Skeletal muscle tissue (tissue), 4 donors: Measurements from ENCODE around the gene AQP10. TPM values are rescaled to one million over a fixed set of nuclear protein-coding genes. Genes with fewer than 3 reads are reported as not detected.

Experiments
- H3K27ac ChIP-seq: one replicate; pipeline ENCODE4 v1.7.0; 2013; ENCODE audit warnings: mild to moderate bottlenecking, low read depth, low read length, inconsistent platforms
- H3K27me3 ChIP-seq, 3 donors: one replicate each; pipeline ENCODE4 v1.7.0; 2013; ENCODE audit warnings: low read length in 3 of 3; ENCODE audit not compliant: control insufficient read depth in 3 of 3, insufficient read depth in 3 of 3
- H3K36me3 ChIP-seq, 3 donors: one replicate each; pipeline ENCODE4 v1.7.0; 2013; ENCODE audit warnings: low read length in 3 of 3; ENCODE audit not compliant: control insufficient read depth in 3 of 3, insufficient read depth in 3 of 3
- H3K4me1 ChIP-seq, 3 donors: one replicate each; pipeline ENCODE4 v1.7.0; 2013; ENCODE audit warnings: low read length in 3 of 3, mild to moderate bottlenecking in 3 of 3; ENCODE audit not compliant: control insufficient read depth in 3 of 3, insufficient read depth in 3 of 3
- H3K4me3 ChIP-seq, 3 donors: one replicate each; pipeline ENCODE4 v1.7.0; 2013; ENCODE audit warnings: low read length in 3 of 3
- H3K9ac ChIP-seq, 3 donors: one replicate each; pipeline ENCODE4 v1.7.0; 2013; ENCODE audit warnings: low read length in 3 of 3, mild to moderate bottlenecking in 3 of 3, moderate library complexity in 2 of 3, low read depth in 1 of 3
- H3K9me3 ChIP-seq, 3 donors: one replicate each; pipeline ENCODE4 v1.7.0; 2013; ENCODE audit warnings: low read length in 3 of 3; ENCODE audit not compliant: control insufficient read depth in 3 of 3
- total RNA-seq: library from RNA; depleted of rRNA; stranded (reverse); fragments of >200 nt; gene quantifications from one replicate; pipeline ENCODE4 v1.2.3, GENCODE V29; 2014
- donor health status: Osteomylitis.

Gene AQP10
- total RNA-seq, 1 donor from 2014 or later, result not detected

- no peaks in the 10 kb centered on the region for H3K9me3 ChIP-seq
- no peaks in the 10 kb centered on the region for H3K36me3 ChIP-seq
- peaks cover 11 to 50% (median 41%) of the 10 kb centered on the region in 3 donors for H3K27me3 ChIP-seq
- no peak overlapping the region for H3K9ac ChIP-seq
- H3K4me1 ChIP-seq, result peaks cover 27 to 31% (median 29%) of the 10 kb centered on the region in 3 donors
- H3K27ac ChIP-seq, result no peak overlapping the region
- no peak overlapping the region for H3K4me3 ChIP-seq
Measured at GRCh38 chr1:154323493-154323892, 2.6 kb downstream of the AQP10 start.

GRCh38 chr1:154324241-154324640 lies 3.3 kb downstream of the AQP10 start:
- Histone ChIP-seq H3K36me3 (no peaks in the 10 kb centered on the region), H3K9ac (no peak overlapping the region), H3K27me3 (peaks cover 11 to 54% (median 46%) of the 10 kb centered on the region in 3 donors), H3K9me3 (no peaks in the 10 kb centered on the region), H3K27ac (no peak overlapping the region), H3K4me1 (peaks cover 29 to 31% (median 31%) of the 10 kb centered on the region in 3 donors), H3K4me3 (peak overlapping the region in 2 of 3 donors; percentile 68 to 72)

- peaks cover 29 to 33% (median 31%) of the 10 kb centered on the region in 3 donors for H3K4me1 ChIP-seq
Measured at GRCh38 chr1:154324669-154325582, 4.0 kb downstream of the AQP10 start, which contains the start of gene ATP8B2. Gene ATP8B2 (plus strand): TSS chr1:154325525. CDS start chr1:154328142, 2,617 bp downstream.

GRCh38 chr1:154325583-154326545 lies 5.0 kb downstream of the AQP10 start:
- peak overlapping the region; percentile 69 to 80 (median 73) for H3K9ac ChIP-seq
- H3K36me3 ChIP-seq, result no peaks in the 10 kb centered on the region
- peaks cover 13 to 57% (median 49%) of the 10 kb centered on the region in 3 donors for H3K27me3 ChIP-seq
- peak overlapping the region; percentile 65 to 79 (median 72) for H3K4me3 ChIP-seq
- H3K27ac ChIP-seq, result peak overlapping the region; percentile 80
- H3K9me3 ChIP-seq, result no peaks in the 10 kb centered on the region
- H3K4me1 ChIP-seq, result peaks cover 29 to 33% (median 31%) of the 10 kb centered on the region in 3 donors

More at GRCh38 chr1:154324669-154325582, 4.0 kb downstream of the AQP10 start, which contains the start of gene ATP8B2:
- peak within 1 kb of the TSS; percentile 69 to 80 (median 73) for H3K9ac ChIP-seq
- peak within 1 kb of the TSS; percentile 80 for H3K27ac ChIP-seq
- H3K4me3 ChIP-seq, result peak within 1 kb of the TSS; percentile 68 to 79 (median 73)
- no peaks in the 10 kb centered on the region for H3K36me3 ChIP-seq
- H3K9me3 ChIP-seq, result no peaks in the 10 kb centered on the region
- H3K27me3 ChIP-seq, result peaks cover 11 to 59% (median 51%) of the 10 kb centered on the region in 3 donors

DNA sequence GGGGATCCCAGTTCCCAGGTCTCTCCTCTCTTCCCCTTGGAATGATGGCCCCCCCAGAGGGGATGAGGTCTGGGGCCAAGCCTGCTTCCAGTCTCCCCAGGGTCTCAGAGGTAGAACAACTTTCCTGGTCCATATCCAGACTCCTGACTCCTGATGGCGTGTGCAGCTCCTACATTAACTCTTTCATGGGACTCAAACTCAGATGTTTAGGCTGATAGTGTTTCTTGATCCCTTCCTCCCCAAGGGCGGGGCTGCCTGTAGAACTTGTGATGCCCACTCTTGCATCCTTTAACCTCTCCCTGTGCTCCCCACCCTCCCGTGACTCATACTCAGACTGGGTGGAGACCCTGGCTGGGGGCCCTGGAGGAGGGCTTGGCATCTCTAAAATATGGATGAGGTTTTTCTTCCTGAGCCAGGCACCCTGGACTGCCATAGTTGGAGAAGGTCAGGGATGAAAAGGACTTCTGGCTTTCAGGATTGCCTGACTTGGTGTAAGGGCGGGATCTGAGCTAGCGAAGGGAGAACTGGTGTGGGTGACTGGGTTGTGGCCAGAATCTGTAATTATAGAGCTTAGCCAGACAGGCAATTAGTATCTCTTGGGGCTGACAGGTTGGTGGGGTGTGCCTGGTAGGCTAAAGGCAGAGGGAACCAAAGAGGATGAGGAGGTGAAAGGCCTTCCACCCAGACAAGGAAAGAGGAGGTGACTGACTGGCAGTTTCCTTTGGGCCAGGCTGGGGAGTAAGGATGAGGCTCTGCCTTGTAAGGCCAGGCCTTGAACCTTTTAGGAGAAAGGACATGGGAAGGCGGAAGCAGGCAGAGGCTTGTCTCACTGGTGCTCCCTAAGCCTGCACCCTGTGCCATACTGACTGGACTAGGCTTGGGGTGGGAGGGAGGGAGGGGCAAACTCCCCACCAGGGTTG lies 5.9 kb downstream of the AQP10 start:
- peaks cover 0 to 8% (median 0%) of the 10 kb centered on the region in 3 donors for H3K36me3 ChIP-seq
- peak overlapping the region in 1 of 3 donors; percentile 73 for H3K9ac ChIP-seq
- H3K9me3 ChIP-seq, result no peaks in the 10 kb centered on the region
- peaks cover 13 to 57% (median 49%) of the 10 kb centered on the region in 3 donors for H3K27me3 ChIP-seq
- peaks cover 29 to 33% (median 31%) of the 10 kb centered on the region in 3 donors for H3K4me1 ChIP-seq
- H3K4me3 ChIP-seq, result peak overlapping the region; percentile 41 to 79 (median 65)
- H3K27ac ChIP-seq, result peak overlapping the region; percentile 80

GRCh38 chr1:154327466-154328317 lies 6.8 kb downstream of the AQP10 start:
- Histone ChIP-seq H3K9ac (peak overlapping the region in 2 of 3 donors; percentile 23 to 45), H3K27me3 (peaks cover 13 to 53% (median 46%) of the 10 kb centered on the region in 3 donors), H3K4me1 (peaks cover 29 to 33% (median 31%) of the 10 kb centered on the region in 3 donors), H3K4me3 (peak overlapping the region; percentile 54 to 70 (median 58)), H3K36me3 (peaks cover 0 to 8% (median 0%) of the 10 kb centered on the region in 3 donors), H3K27ac (peak overlapping the region; percentile 80), H3K9me3 (no peaks in the 10 kb centered on the region)

GRCh38 chr1:154328318-154329151 lies 7.6 kb downstream of the AQP10 start:
- Histone ChIP-seq H3K9me3 (no peaks in the 10 kb centered on the region), H3K27ac (peak overlapping the region; percentile 36), H3K4me1 (peaks cover 29 to 33% (median 31%) of the 10 kb centered on the region in 3 donors), H3K27me3 (peaks cover 7 to 44% (median 41%) of the 10 kb centered on the region in 3 donors), H3K4me3 (peak overlapping the region; percentile 54 to 70 (median 58)), H3K9ac (peak overlapping the region; percentile 20 to 45 (median 23)), H3K36me3 (peaks cover 0 to 8% (median 0%) of the 10 kb centered on the region in 3 donors)
